ENCODE data around the gene CPEB3.

GRCh38 chr10:92087750-92088395 is 203.0 kb downstream of the CPEB3 start:
- peak; percentile 81 for TF ChIP-seq GATA2 (IDR thresholded peaks at IDR 0.05; ENCODE audit: low read depth, low read length)
- TF ChIP-seq GATA3 (IDR thresholded peaks at IDR 0.05; ENCODE audit: low read depth, low read length), result peak; percentile 50; the same call in 1 of the 2 replicates
